PFSK-1 (cell line): ENCODE measurements around the gene COQ8B.

Experiments
- FOXP2 ChIP-seq: optimal IDR thresholded peaks from 2 replicates; pipeline ENCODE3; 2011; ENCODE audit warnings: borderline replicate concordance, control low read depth, inconsistent platforms; ENCODE audit not compliant: insufficient read depth; ENCODE audit errors: extremely low read length, extremely low read depth
- POLR2AphosphoS5 ChIP-seq: IDR thresholded peaks from 2 replicates; pipeline ENCODE4 v1.6.1; 2012; ENCODE audit warnings: low read depth, mild to moderate bottlenecking, control low read depth, low read length, moderate library complexity
- REST ChIP-seq, 2 experiments: IDR thresholded peaks; 2 replicates each; pipeline versions ENCODE4 v1.6.1 to v1.8.0; 2011 to 2012; ENCODE audit warnings: low read depth in 2 of 2, low read length in 2 of 2, control low read depth in 1 of 2, inconsistent platforms in 1 of 2, mild to moderate bottlenecking in 1 of 2, moderate library complexity in 1 of 2; ENCODE audit not compliant: insufficient read depth in 1 of 2
- SIN3A ChIP-seq: IDR thresholded peaks from 2 replicates; pipeline ENCODE4 v1.6.1; 2012; ENCODE audit warnings: mild to moderate bottlenecking, low read length, moderate library complexity, borderline replicate concordance; ENCODE audit not compliant: insufficient read depth
- TAF1 ChIP-seq: IDR thresholded peaks from 2 replicates; pipeline ENCODE4 v1.6.1; 2012; ENCODE audit warnings: low read length, control low read depth, borderline replicate concordance; ENCODE audit not compliant: insufficient read depth

GRCh38 chr19:40755248-40755624 is 38.5 kb upstream of the COQ8B start:
- TF ChIP-seq REST (IDR thresholded peaks at IDR 0.05; ENCODE audit: insufficient read depth in 1 of 2, low read depth in 2 of 2, low read length in 2 of 2) (no peak), TAF1 (no peak), POLR2AphosphoS5 (no peak), SIN3A (no peak), FOXP2 (no peak)
